Activated B cell treated with CpG ODN at 0.5 μM for 24 hours (primary cell): ENCODE results near the gene CEACAM6. TPM values are rescaled to one million over a fixed set of nuclear protein-coding genes. Genes with fewer than 3 reads are reported as not detected.
A peak's percentile ranks its signal among the peaks of the same experiment; 100 is the strongest.

Source experiments
- ATAC-seq: fragments of 200-7000 bp; cut with Tn5 transposase; one replicate; pipeline ENCODE4 v1.10.0; 2021; ENCODE audit warnings: low read depth, mild to moderate bottlenecking, moderate library complexity
- CTCF ChIA-PET: fragments of 350-600 bp; sonication (Branson Sonifier 250); formaldehyde crosslinking; loops from one replicate; lab custom pipeline; 2021; ENCODE audit warnings: antibody characterized with exemption; lab: Charles Lee
- POLR2A ChIA-PET: fragments of 350-600 bp; sonication (Branson Sonifier 250); formaldehyde crosslinking; loops from one replicate; lab custom pipeline; 2021; ENCODE audit warnings: antibody characterized with exemption; lab: Charles Lee
- DNase-seq: peaks from one replicate; pipeline ENCODE4 v3.0.0; 2022
- H3K27ac Mint-ChIP-seq: one replicate; pipeline ENCODE4 v1.8.0; 2020; ENCODE audit warnings: mixed read lengths
- H3K27me3 Mint-ChIP-seq: one replicate; pipeline ENCODE4 v1.8.0; 2021; ENCODE audit warnings: mixed read lengths
- H3K36me3 Mint-ChIP-seq: one replicate; pipeline ENCODE4 v1.8.0; 2021; ENCODE audit warnings: low read depth, mixed read lengths
- H3K4me1 Mint-ChIP-seq: one replicate; pipeline ENCODE4 v1.8.0; 2021; ENCODE audit warnings: mixed read lengths
- H3K4me3 Mint-ChIP-seq: one replicate; pipeline ENCODE4 v1.8.0; 2020; ENCODE audit warnings: mild to moderate bottlenecking, mixed read lengths
- H3K9me3 Mint-ChIP-seq: one replicate; pipeline ENCODE4 v1.8.0; 2020; ENCODE audit warnings: mixed read lengths
- CTCF ChIP-seq: fragments of 200-600 bp; IDR thresholded peaks from one replicate; pipeline ENCODE4 v1.8.0; 2022; ENCODE audit warnings: antibody characterized with exemption, mild to moderate bottlenecking
- intact Hi-C: fragments of 100-400 bp; cut with micrococcal nuclease; formaldehyde crosslinking; loops from one replicate; pipeline ENCODE4 v1.15.1; 2024
- total RNA-seq: library from RNA; stranded (reverse); gene quantifications from 2 replicates; pipeline ENCODE4 v1.2.3, GENCODE V29; 2022

Gene CEACAM6
- total RNA-seq, 1 donor from 2014 or later = not detected

DNA sequence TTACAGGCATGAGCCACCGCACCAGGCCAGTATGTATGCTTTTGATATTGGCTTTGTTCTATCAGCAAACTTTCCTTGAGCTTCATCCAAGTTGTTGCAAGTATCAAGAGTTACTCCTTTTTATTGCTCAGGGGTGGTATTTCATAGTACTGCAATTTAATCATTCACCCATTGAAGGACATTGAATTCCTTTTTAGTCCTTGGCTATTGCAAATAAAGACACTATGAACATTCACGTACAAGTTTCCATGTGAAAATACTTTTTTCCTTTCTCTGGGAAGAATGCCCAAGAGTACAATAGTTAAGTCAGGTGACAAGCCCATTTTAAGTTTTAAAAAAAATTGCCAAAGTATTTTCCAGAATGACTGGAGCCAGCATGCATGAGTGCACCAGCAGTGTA is 61.4 kb downstream of the CEACAM6 start:
- CTCF ChIA-PET = interaction anchor here (1.3 kb wide), 1 partner anchor 23 kb away, joined by 6 read pairs; no protein-coding TSS in a partner anchor
- H3K27me3 Mint-ChIP-seq = peaks cover 5% of the 10 kb centered on the region
- no peak for TF ChIP-seq CTCF
- POLR2A ChIA-PET = no interaction called here
- DNase-seq (no peak), ATAC-seq (no peak)
- no peak overlapping the region for H3K4me3 Mint-ChIP-seq
- H3K4me1 Mint-ChIP-seq = no peaks in the 10 kb centered on the region
- no peaks in the 10 kb centered on the region for H3K9me3 Mint-ChIP-seq
- intact Hi-C loops = no loop called here
- H3K36me3 Mint-ChIP-seq = no peaks in the 10 kb centered on the region
- H3K27ac Mint-ChIP-seq = no peak overlapping the region

- Mint-ChIP-seq H3K4me1 (no peaks in the 10 kb centered on the region), H3K9me3 (no peaks in the 10 kb centered on the region), H3K4me3 (no peak overlapping the region), H3K27ac (no peak overlapping the region), H3K27me3 (peaks cover 17% of the 10 kb centered on the region), H3K36me3 (no peaks in the 10 kb centered on the region)
- ATAC-seq = peak; percentile 97
- POLR2A ChIA-PET = interaction anchor here (1.0 to 1.8 kb wide), 2 partner anchors 28 to 68 kb away, joined by 3 to 9 read pairs; no protein-coding TSS in a partner anchor
- TF ChIP-seq CTCF = no peak
- intact Hi-C loops = loop anchor here (1.0 to 5.0 kb wide), 3 partner anchors 28 to 179 kb away; no protein-coding TSS in a partner anchor
- CTCF ChIA-PET = interaction anchor here (0.6 to 9.1 kb wide), 9 partner anchors 10 to 179 kb away, joined by 4 to 206 read pairs (median 10); partner anchors contain the start of genes CEACAM3 and CEACAM6
- DNase-seq = no peak
These were observed 65.8 kb downstream of the CEACAM6 start for GRCh38 chr19:41821003-41821735.

Other genes with a start within 250 kb of the CEACAM6 start
- gene CEACAM21, start 179.4 kb upstream of the CEACAM6 start, total RNA-seq = 11.7 and 12.0 TPM in 2 replicates
- gene CEACAM4, start 128.5 kb upstream of the CEACAM6 start, total RNA-seq = not detected in 2 replicates
- gene CEACAM7, start 67.3 kb upstream of the CEACAM6 start, total RNA-seq = not detected in 2 replicates
- gene CEACAM5, start 46.9 kb upstream of the CEACAM6 start, total RNA-seq = not detected in 2 replicates
- gene CEACAM3, start 41.1 kb downstream of the CEACAM6 start, total RNA-seq = not detected in 2 replicates
- gene LYPD4, start 89.2 kb downstream of the CEACAM6 start, total RNA-seq = not detected in 2 replicates
- not detected in 2 replicates for gene DMRTC2, start 89.5 kb downstream of the CEACAM6 start, total RNA-seq
- gene RPS19, start 104.7 kb downstream of the CEACAM6 start, total RNA-seq = 4,196 and 4,853 TPM in 2 replicates
- gene CD79A, start 121.7 kb downstream of the CEACAM6 start, total RNA-seq = 889 and 943 TPM in 2 replicates
- 351 and 418 TPM in 2 replicates for gene ARHGEF1, start 127.7 kb downstream of the CEACAM6 start, total RNA-seq
- gene ERFL, start 172.9 kb downstream of the CEACAM6 start, total RNA-seq = 0.64 and 1.1 TPM in 2 replicates
- gene RABAC1, start 203.8 kb downstream of the CEACAM6 start, total RNA-seq = 96.7 and 102 TPM in 2 replicates
- 1.4 and 1.8 TPM in 2 replicates for gene ATP1A3, start 238.7 kb downstream of the CEACAM6 start, total RNA-seq